ENCODE results near the gene NCMAP. TPM values are rescaled to one million over a fixed set of nuclear protein-coding genes. Genes with fewer than 3 reads are reported as not detected.

NCMAP gene
- polyA plus RNA-seq, 1 of the 3 experiments (the other 2 are of a cell fraction), result not detected

DNA sequence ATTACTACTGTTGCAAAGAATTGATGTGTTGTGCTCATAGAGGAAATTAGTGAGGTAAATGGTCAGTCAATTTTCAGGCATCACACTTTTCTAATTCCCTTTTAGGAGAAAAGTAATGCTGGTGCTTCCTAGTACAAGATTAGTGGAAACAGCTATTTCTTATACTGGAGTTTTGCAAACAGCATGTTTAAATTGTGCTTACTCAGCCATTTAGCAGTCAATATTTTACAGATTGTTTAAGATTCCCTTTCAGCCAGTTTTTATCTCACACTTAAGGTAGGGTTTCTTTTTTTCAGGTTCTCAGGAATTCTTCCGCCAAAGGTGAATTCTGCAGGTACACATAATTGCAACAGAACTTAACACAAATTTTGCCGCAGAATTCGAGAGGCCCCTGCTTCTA is 98.1 kb downstream of the NCMAP start:
- CTCF ChIA-PET, result interaction anchor here (0.9 to 4.2 kb wide), 4 partner anchors 18 to 181 kb away, joined by 3 to 18 read pairs (median 4); no protein-coding TSS in a partner anchor
- WGBS (ENCODE audit: low lambda C conversion rate), result 96% methylated on average over 3 of the region's 3 CpGs
- H3K36me3 ChIP-seq (replicated peaks in 1 of 2; ENCODE audit: control insufficient read depth in 1 of 2, insufficient read depth in 2 of 2, low read length in 1 of 2), result peaks cover 82 to 97% of the 10 kb centered on the region in 2 experiments

DNA sequence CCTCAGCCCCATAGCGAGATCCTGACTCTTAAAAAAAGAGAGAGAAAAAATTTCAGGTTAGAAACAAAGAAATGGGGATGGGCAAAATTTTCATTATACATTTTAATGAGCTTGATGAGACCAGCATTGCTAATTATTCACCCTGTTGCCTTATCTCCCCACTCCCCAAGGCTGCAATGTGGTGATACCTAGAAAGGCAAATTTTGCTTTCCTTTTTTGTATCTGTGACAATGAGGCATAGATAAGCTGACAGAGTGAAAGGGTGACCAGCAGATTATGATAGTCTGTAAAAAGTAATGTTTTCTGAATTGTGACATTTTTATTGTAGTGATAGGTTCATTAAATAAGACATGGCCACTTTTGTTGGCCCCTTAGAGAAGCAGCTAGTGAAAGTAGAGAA is 100.2 kb downstream of the NCMAP start:
- Histone ChIP-seq H3K4me3 (ENCODE audit: low read depth in 2 of 2, low read length in 1 of 2) (no peak overlapping the region), H3K9ac (no peak overlapping the region), H3K9me3 (no peaks in the 10 kb centered on the region), H3K4me2 (no peak overlapping the region), H2AFZ (ENCODE audit: low read depth) (no peak overlapping the region), H3K27me3 (ENCODE audit: insufficient read depth) (no peaks in the 10 kb centered on the region), H3K4me1 (ENCODE audit: control insufficient read depth in 1 of 2, insufficient read depth in 2 of 2, low read depth in 1 of 2, low read length in 1 of 2) (no peaks in the 10 kb centered on the region), H3K79me2 (ENCODE audit: insufficient read depth) (peaks cover 86% of the 10 kb centered on the region), H4K20me1 (ENCODE audit: insufficient read depth) (peaks cover 17% of the 10 kb centered on the region), H3K36me3 (replicated peaks in 1 of 2; ENCODE audit: control insufficient read depth in 1 of 2, insufficient read depth in 2 of 2, low read length in 1 of 2) (peaks cover 82 to 96% of the 10 kb centered on the region in 2 experiments), H3K27ac (ENCODE audit: low read depth in 2 of 2, low read length in 1 of 2) (no peak overlapping the region), H3F3A (replicated peaks; ENCODE audit: insufficient read depth) (peaks cover 46% of the 10 kb centered on the region), H3K9me2 (no peaks in the 10 kb centered on the region)
- TF ChIP-seq SMC3 (IDR thresholded peaks at IDR 0.05; ENCODE audit: low read depth, low read length), result no peak
- no peak for TF ChIP-seq ELF1 (IDR thresholded peaks at IDR 0.05)
- no peak for TF ChIP-seq EZH2phosphoT487 (IDR thresholded peaks at IDR 0.05; ENCODE audit: borderline replicate concordance, low read depth)
- no peak for TF ChIP-seq TEAD4 (IDR thresholded peaks at IDR 0.05; ENCODE audit: borderline replicate concordance, insufficient read depth)
- no peak for TF ChIP-seq FOXJ3 (CRISPR knock-in tag; IDR thresholded peaks at IDR 0.05)
- TF ChIP-seq, protein P1, sequence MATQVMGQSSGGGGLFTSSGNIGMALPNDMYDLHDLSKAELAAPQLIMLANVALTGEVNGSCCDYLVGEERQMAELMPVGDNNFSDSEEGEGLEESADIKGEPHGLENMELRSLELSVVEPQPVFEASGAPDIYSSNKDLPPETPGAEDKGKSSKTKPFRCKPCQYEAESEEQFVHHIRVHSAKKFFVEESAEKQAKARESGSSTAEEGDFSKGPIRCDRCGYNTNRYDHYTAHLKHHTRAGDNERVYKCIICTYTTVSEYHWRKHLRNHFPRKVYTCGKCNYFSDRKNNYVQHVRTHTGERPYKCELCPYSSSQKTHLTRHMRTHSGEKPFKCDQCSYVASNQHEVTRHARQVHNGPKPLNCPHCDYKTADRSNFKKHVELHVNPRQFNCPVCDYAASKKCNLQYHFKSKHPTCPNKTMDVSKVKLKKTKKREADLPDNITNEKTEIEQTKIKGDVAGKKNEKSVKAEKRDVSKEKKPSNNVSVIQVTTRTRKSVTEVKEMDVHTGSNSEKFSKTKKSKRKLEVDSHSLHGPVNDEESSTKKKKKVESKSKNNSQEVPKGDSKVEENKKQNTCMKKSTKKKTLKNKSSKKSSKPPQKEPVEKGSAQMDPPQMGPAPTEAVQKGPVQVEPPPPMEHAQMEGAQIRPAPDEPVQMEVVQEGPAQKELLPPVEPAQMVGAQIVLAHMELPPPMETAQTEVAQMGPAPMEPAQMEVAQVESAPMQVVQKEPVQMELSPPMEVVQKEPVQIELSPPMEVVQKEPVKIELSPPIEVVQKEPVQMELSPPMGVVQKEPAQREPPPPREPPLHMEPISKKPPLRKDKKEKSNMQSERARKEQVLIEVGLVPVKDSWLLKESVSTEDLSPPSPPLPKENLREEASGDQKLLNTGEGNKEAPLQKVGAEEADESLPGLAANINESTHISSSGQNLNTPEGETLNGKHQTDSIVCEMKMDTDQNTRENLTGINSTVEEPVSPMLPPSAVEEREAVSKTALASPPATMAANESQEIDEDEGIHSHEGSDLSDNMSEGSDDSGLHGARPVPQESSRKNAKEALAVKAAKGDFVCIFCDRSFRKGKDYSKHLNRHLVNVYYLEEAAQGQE (IDR thresholded peaks at IDR 0.05; ENCODE audit: low read depth, low read length), result no peak
- no peak for TF ChIP-seq NFIC (IDR thresholded peaks at IDR 0.05; ENCODE audit: borderline replicate concordance)
- no peak for TF ChIP-seq CTCF (IDR thresholded peaks at IDR 0.05)
- no peak for TF ChIP-seq EP300 (IDR thresholded peaks at IDR 0.05; ENCODE audit: borderline replicate concordance in 1 of 2, low read depth in 1 of 2, low read length in 1 of 2)
- no peak for TF ChIP-seq GABPA (IDR thresholded peaks at IDR 0.05; ENCODE audit: low read depth)
- 100% methylated on average over 1 of the region's 1 CpG for WGBS (ENCODE audit: low lambda C conversion rate)
- ChIA-PET POLR2A (no interaction called here), CTCF (interaction anchor here (1.4 to 4.2 kb wide), 5 partner anchors 13 to 192 kb away, joined by 5 to 18 read pairs (median 7); partner anchors contain the start of gene SRRM1)
- no peak for DNase-seq

More for the DNA sequence above, 98.1 kb downstream of the NCMAP start:
- Histone ChIP-seq H3K9ac (no peak overlapping the region), H4K20me1 (ENCODE audit: insufficient read depth) (0 out of 2 replicates have a peak, but pooled peaks cover 4% of the 10 kb centered on the region), H3K4me2 (no peak overlapping the region), H3K27ac (ENCODE audit: low read depth in 2 of 2, low read length in 1 of 2) (no peak overlapping the region), H3F3A (replicated peaks; ENCODE audit: insufficient read depth) (peaks cover 36% of the 10 kb centered on the region), H3K4me1 (ENCODE audit: control insufficient read depth in 1 of 2, insufficient read depth in 2 of 2, low read depth in 1 of 2, low read length in 1 of 2) (no peaks in the 10 kb centered on the region), H3K27me3 (ENCODE audit: insufficient read depth) (no peaks in the 10 kb centered on the region), H3K4me3 (ENCODE audit: low read depth in 2 of 2, low read length in 1 of 2) (no peak overlapping the region), H2AFZ (ENCODE audit: low read depth) (no peak overlapping the region), H3K79me2 (ENCODE audit: insufficient read depth) (peaks cover 85% of the 10 kb centered on the region), H3K9me2 (no peaks in the 10 kb centered on the region), H3K9me3 (no peaks in the 10 kb centered on the region)
- DNase-seq, result no peak
- TF ChIP-seq RFX5 (IDR thresholded peaks at IDR 0.05; ENCODE audit: low read length) (no peak), EP300 (IDR thresholded peaks at IDR 0.05; ENCODE audit: borderline replicate concordance in 1 of 2, low read depth in 1 of 2, low read length in 1 of 2) (no peak), MXI1 (IDR thresholded peaks at IDR 0.05; ENCODE audit: low read depth, low read length) (no peak), MAX (IDR thresholded peaks at IDR 0.05; ENCODE audit: low read depth) (no peak), POLR2AphosphoS5 (IDR thresholded peaks at IDR 0.05; ENCODE audit: low read depth, low read length) (no peak), NRF1 (IDR thresholded peaks at IDR 0.05; ENCODE audit: low read depth, low read length) (no peak), ELF1 (IDR thresholded peaks at IDR 0.05) (no peak), SMC3 (IDR thresholded peaks at IDR 0.05; ENCODE audit: low read depth, low read length) (no peak)
- POLR2A ChIA-PET, result no interaction called here

Data from SK-N-SH (cell line).